K562 (cell line): ENCODE measurements around the gene RNFT1. TPM values are rescaled to one million over a fixed set of nuclear protein-coding genes. Genes with fewer than 3 reads are reported as not detected.

ENCODE experiments used
- ATF7 ChIP-seq: fragments of 450-650 bp; IDR thresholded peaks from 2 replicates; pipeline ENCODE4 v1.7.1; 2014; ENCODE audit warnings: mild to moderate bottlenecking, moderate library complexity
- CREB1 ChIP-seq, 2 experiments: sonication (generic) in 1 of 2; formaldehyde crosslinking in 1 of 2; IDR thresholded peaks; 2 replicates each; pipeline versions ENCODE4 v1.6.1 to v1.8.0; 2012 to 2022; ENCODE audit warnings: inconsistent platforms in 1 of 2, mild to moderate bottlenecking in 1 of 2, missing genetic modification reagents in 1 of 2, moderate library complexity in 1 of 2
- ERF ChIP-seq: fragments of 450-650 bp; formaldehyde crosslinking; IDR thresholded peaks from 2 replicates; pipeline ENCODE4 v1.4.0; 2020; ENCODE audit warnings: mild to moderate bottlenecking, mixed read lengths
- FOS ChIP-seq: IDR thresholded peaks from 3 replicates; pipeline ENCODE4 v1.6.1; 2011; ENCODE audit not compliant: insufficient read length; ENCODE audit errors: extremely low read depth
- GABPA ChIP-seq: fragments of 200-800 bp; sonication (Bioruptor generic); conservative IDR thresholded peaks from 2 replicates; pipeline ENCODE4 v1.6.1; 2016; ENCODE audit warnings: low read depth, missing genetic modification characterization, missing compliant biosample characterization
- HDAC8 ChIP-seq: fragments of 450-650 bp; IDR thresholded peaks from 2 replicates; pipeline ENCODE4 v1.6.1; 2016; ENCODE audit warnings: mild to moderate bottlenecking, missing genetic modification characterization, moderate library complexity, missing compliant biosample characterization
- HNRNPUL1 ChIP-seq: fragments of 200-400 bp; formaldehyde crosslinking; IDR thresholded peaks from 2 replicates; pipeline ENCODE4 v1.6.1; 2017; ENCODE audit warnings: low read length
- L3MBTL2 ChIP-seq: fragments of 450-650 bp; IDR thresholded peaks from 2 replicates; pipeline ENCODE4 v1.6.1; 2016; ENCODE audit warnings: mild to moderate bottlenecking, moderate library complexity
- LEF1 ChIP-seq: fragments of 450-650 bp; IDR thresholded peaks from 2 replicates; pipeline ENCODE4 v1.6.1; 2016; ENCODE audit warnings: mild to moderate bottlenecking
- MTA1 ChIP-seq: fragments of 450-650 bp; IDR thresholded peaks from 2 replicates; pipeline ENCODE4 v1.6.1; 2017; ENCODE audit warnings: borderline replicate concordance
- NR2C2 ChIP-seq, 2 experiments: fragments of 200-800 bp in 1 of 2; sonication (Bioruptor generic) in 1 of 2; sonication (generic) in 1 of 2; formaldehyde crosslinking in 1 of 2; IDR thresholded peaks; 2 replicates each; pipeline versions ENCODE4 v1.6.1 to v1.8.0; 2016 to 2022; ENCODE audit warnings: mild to moderate bottlenecking in 1 of 2, missing compliant biosample characterization in 1 of 2, missing genetic modification characterization in 1 of 2, missing genetic modification reagents in 1 of 2
- POLR2B ChIP-seq: fragments of 450-650 bp; IDR thresholded peaks from 2 replicates; pipeline ENCODE4 v1.6.1; 2018; ENCODE audit warnings: low read depth; ENCODE audit not compliant: partially characterized antibody
- POLR2G ChIP-seq: fragments of 200-400 bp; formaldehyde crosslinking; IDR thresholded peaks from 2 replicates; pipeline ENCODE4 v1.6.1; 2017; ENCODE audit warnings: low read depth, mild to moderate bottlenecking, antibody characterized with exemption, low read length, moderate library complexity
- POLR2H ChIP-seq: IDR thresholded peaks from 2 replicates; pipeline ENCODE4 v1.6.1; 2016; ENCODE audit warnings: missing genetic modification characterization, low read depth, mild to moderate bottlenecking, control low read depth, missing compliant biosample characterization, moderate library complexity
- PRDM10 ChIP-seq: fragments of 450-650 bp; IDR thresholded peaks from 2 replicates; pipeline ENCODE4 v1.6.1; 2018; ENCODE audit not compliant: partially characterized antibody
- RBFOX2 ChIP-seq: fragments of 200-400 bp; formaldehyde crosslinking; IDR thresholded peaks from 2 replicates; pipeline ENCODE4 v1.6.1; 2017; ENCODE audit warnings: low read depth, mild to moderate bottlenecking, low read length, moderate library complexity
- RNF2 ChIP-seq: sonication (generic); IDR thresholded peaks from 2 replicates; pipeline ENCODE4 v1.6.1; 2016
- SIN3B ChIP-seq: fragments of 450-650 bp; IDR thresholded peaks from 2 replicates; pipeline ENCODE4 v1.6.1; 2017; ENCODE audit warnings: low read depth, mild to moderate bottlenecking, moderate library complexity
- SMAD4 ChIP-seq: fragments of 250-450 bp; sonication (Bioruptor Pico); conservative IDR thresholded peaks from 2 replicates; pipeline ENCODE4 v1.8.0; 2021; ENCODE audit warnings: inconsistent platforms, mild to moderate bottlenecking, moderate library complexity
- ZMIZ1 ChIP-seq, 2 experiments: fragments of 150-350 bp in 1 of 2; IDR thresholded peaks; 2 replicates each; pipeline ENCODE4 v1.6.1; 2012 to 2016; ENCODE audit warnings: low read depth in 2 of 2, low read length in 2 of 2, mild to moderate bottlenecking in 1 of 2, moderate library complexity in 1 of 2
- ZNF75A ChIP-seq: fragments of 450-650 bp; formaldehyde crosslinking; IDR thresholded peaks from 2 replicates; pipeline ENCODE4 v1.4.0; 2020; ENCODE audit warnings: mild to moderate bottlenecking
- polyA plus RNA-seq, 8 experiments: library from polyadenylated mRNA; depleted of rRNA in 4 of 8; stranded (reverse) in 5 of 8; unstranded in 3 of 8; fragments of >200 nt; fragmentation: Nextera tagmentation in 2 of 8; fragmentation: Illumina TruSeq in 1 of 8; extraction: Ambion mirVana in 2 of 8; extraction: Trizol in 1 of 8; gene quantifications; 2 replicates each; pipeline versions ENCODE4 v1.2.1 to v1.2.3, GENCODE V29; 2011 to 2014; ENCODE audit warnings: inconsistent platforms in 1 of 8, missing spikeins in 1 of 8
- total RNA-seq, 7 experiments: library from RNA; depleted of rRNA in 6 of 7; stranded (reverse); fragments of >200 nt in 6 of 7; fragmentation: Illumina TruSeq in 2 of 7; extraction: Trizol in 2 of 7; gene quantifications; 2 replicates each; pipeline versions ENCODE4 v1.2.1 to v1.2.3, GENCODE V29; 2011 to 2021; ENCODE audit warnings: low replicate concordance in 1 of 7

Gene RNFT1
- total and polyA plus RNA-seq, 9 of the 15 experiments (the other 6 are each of a cell fraction or from before 2014, with no cell fraction given): 15.8 to 61.3 (median 23.5) TPM

GRCh38 chr17:59964482-59965328, at the start of gene RNFT1 (continued):
- peak; percentile 99 for TF ChIP-seq PRDM10
- peak; percentile 99 for TF ChIP-seq ATF7
- TF ChIP-seq HNRNPUL1: no peak
- TF ChIP-seq RBFOX2: peak; percentile 94
- peak; percentile 81 for TF ChIP-seq POLR2B
- TF ChIP-seq FOS: no peak
- 0 out of 2 replicates have a peak, but pooled peaks have one; percentile 25 for TF ChIP-seq SIN3B
- TF ChIP-seq ZMIZ1 (IDR thresholded peaks at IDR 0.05; ENCODE audit: low read depth in 2 of 2, low read length in 2 of 2): 0 out of 4 replicates have a peak, but pooled peaks of 1 of the 2 experiments have one; percentile 24
- TF ChIP-seq L3MBTL2: peak; percentile 81
- 0 out of 2 replicates have a peak, but pooled peaks have one; percentile 50 for TF ChIP-seq RNF2
- no peak for TF ChIP-seq HDAC8
- TF ChIP-seq MTA1: peak; percentile 46; the same call in 1 of the 2 replicates
- TF ChIP-seq NR2C2 (CRISPR knock-in tag; IDR thresholded peaks at IDR 0.05): no peak
- peak; percentile 89 for TF ChIP-seq NR2C2 (tag; IDR thresholded peaks at IDR 0.05)
- peak; percentile 43; the same call in 1 of the 2 replicates for TF ChIP-seq GABPA
- TF ChIP-seq ERF: no peak
- peak; percentile 96 for TF ChIP-seq POLR2G
- TF ChIP-seq LEF1: peak; percentile 77
- TF ChIP-seq ZNF75A (CRISPR knock-in tag): no peak
- TF ChIP-seq SMAD4 (CRISPR knock-in tag): peak; percentile 99
- TF ChIP-seq CREB1 (IDR thresholded peaks at IDR 0.05): peak; percentile 26; the same call in 1 of the 2 replicates
- peak; percentile 41; the same call in 1 of the 2 replicates for TF ChIP-seq CREB1 (CRISPR knock-in tag; IDR thresholded peaks at IDR 0.05)
- TF ChIP-seq POLR2H (tag): peak; percentile 63
